Choroid plexus epithelial cell (primary cell): ENCODE data around the gene CDK18.

Source experiments
- DNase-seq: peaks from one replicate; pipeline ENCODE4 v3.0.0-alpha.2; 2010; ENCODE audit warnings: low read depth
- H3K4me3 ChIP-seq: 2 replicates; pipeline ENCODE4 v1.5.1; 2011; ENCODE audit warnings: low read depth, mild to moderate bottlenecking, control low read depth, low read length, moderate library complexity
- CTCF ChIP-seq: conservative IDR thresholded peaks from 2 replicates; pipeline ENCODE4 v1.5.1; 2011; ENCODE audit warnings: low read depth, mild to moderate bottlenecking, control low read depth, inconsistent platforms, low read length, moderate library complexity

CDK18 gene

GRCh38 chr1:205519541-205520131, 15.2 kb downstream of the CDK18 start:
- no peak for TF ChIP-seq CTCF
- H3K4me3 ChIP-seq: no peak overlapping the region
- DNase-seq: no peak

- DNase-seq: no peak
- H3K4me3 ChIP-seq: no peak overlapping the region
- TF ChIP-seq CTCF: no peak
Measured at GRCh38 chr1:205520709-205521108, 16.2 kb downstream of the CDK18 start.

- no peak overlapping the region for H3K4me3 ChIP-seq
- no peak for DNase-seq
- no peak for TF ChIP-seq CTCF
Measured at GRCh38 chr1:205521686-205522085, 17.2 kb downstream of the CDK18 start.

- DNase-seq: no peak
- no peak overlapping the region for H3K4me3 ChIP-seq
- TF ChIP-seq CTCF: no peak
Measured at GRCh38 chr1:205522692-205523091, 18.2 kb downstream of the CDK18 start.

GRCh38 chr1:205523261-205523890, 18.9 kb downstream of the CDK18 start:
- H3K4me3 ChIP-seq: no peak overlapping the region
- no peak for DNase-seq
- no peak for TF ChIP-seq CTCF

- TF ChIP-seq CTCF: peak; percentile 86
- H3K4me3 ChIP-seq: no peak overlapping the region
- DNase-seq: peak; percentile 79
Measured at GRCh38 chr1:205523891-205524793, 19.7 kb downstream of the CDK18 start.
